Stimulated activated CD8-positive, alpha-beta memory T cell treated with anti-CD3 and anti-CD28 coated beads, Interleukin-12 subunit alpha, Interleukin-12 subunit beta, amount 100 ng/mL, for 4 hours (primary cell): ENCODE measurements around the gene ATP4B.
"Not testable (repeated sequence)": the region's sequence is repeated elsewhere in the genome, so short reads cannot be mapped to it uniquely, and the experiment has no call there.

Experiments used
- DNase-seq: peaks from one replicate; pipeline ENCODE4 v3.0.0-alpha.2; 2020; ENCODE audit warnings: low read depth

ATP4B gene

DNA sequence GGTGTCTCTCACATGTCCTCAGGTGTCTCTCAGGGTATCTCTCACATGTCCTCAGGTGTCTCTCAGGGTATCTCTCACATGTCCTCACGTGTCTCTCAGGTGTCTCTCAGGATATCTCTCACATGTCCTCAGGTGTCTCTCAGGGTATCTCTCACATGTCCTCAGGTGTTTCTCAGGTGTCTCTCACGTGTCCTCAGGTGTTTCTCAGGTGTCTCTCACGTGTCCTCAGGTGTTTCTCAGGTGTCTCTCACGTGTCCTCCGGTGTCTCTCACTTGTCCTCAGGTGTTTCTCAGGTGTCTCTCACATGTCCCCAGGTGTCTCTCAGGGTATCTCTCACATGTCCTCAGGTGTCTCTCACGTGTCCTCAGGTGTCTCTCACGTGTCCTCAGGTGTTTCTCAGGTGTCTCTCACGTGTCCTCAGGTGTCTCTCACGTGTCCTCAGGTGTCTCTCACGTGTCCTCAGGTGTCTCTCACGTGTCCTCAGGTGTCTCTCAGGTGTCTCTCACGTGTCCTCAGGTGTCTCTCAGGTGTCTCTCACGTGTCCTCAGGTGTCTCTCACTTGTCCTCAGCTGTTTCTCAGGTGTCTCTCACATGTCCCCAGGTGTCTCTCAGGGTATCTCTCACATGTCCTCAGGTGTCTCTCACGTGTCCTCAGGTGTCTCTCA is 33.2 kb downstream of the ATP4B start:
- not testable (repeated sequence) for DNase-seq

- DNase-seq: no peak
These were observed 33.8 kb downstream of the ATP4B start for GRCh38 chr13:113624235-113624587.

- no peak for DNase-seq
These were observed 34.3 kb downstream of the ATP4B start for GRCh38 chr13:113623491-113624234.

- no peak for DNase-seq
These were observed 35.1 kb downstream of the ATP4B start for GRCh38 chr13:113622791-113623490.

DNA sequence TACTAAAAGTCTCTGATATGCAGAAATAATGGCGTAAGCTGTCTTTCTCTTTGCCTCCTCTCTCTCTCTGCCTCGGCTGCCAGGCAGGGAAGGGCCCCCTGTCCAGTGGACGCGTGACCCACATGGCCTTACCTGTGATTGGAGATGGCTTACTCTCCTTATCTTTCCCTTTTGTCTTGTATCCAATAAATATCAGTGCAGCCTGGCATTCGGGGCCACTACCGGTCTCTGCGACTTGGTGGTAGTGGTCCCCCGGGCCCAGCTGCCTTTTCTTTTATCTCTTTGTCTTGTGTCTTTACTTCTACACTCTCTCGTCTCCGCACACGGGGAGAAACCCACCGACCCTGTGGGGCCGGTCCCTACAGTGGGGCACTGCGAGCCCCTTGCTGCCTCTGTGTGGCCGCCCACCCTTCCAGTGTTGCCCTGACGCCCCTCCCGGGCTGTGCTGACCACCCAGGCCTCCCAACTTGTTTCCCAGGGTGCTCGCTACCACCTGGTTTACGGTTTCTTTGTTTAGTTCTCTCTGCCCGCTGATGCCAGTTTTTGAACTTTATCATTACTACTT is 35.9 kb downstream of the ATP4B start:
- not testable (repeated sequence) for DNase-seq

- DNase-seq: not testable (repeated sequence)
These were observed 36.5 kb downstream of the ATP4B start for GRCh38 chr13:113621498-113621897.

DNA sequence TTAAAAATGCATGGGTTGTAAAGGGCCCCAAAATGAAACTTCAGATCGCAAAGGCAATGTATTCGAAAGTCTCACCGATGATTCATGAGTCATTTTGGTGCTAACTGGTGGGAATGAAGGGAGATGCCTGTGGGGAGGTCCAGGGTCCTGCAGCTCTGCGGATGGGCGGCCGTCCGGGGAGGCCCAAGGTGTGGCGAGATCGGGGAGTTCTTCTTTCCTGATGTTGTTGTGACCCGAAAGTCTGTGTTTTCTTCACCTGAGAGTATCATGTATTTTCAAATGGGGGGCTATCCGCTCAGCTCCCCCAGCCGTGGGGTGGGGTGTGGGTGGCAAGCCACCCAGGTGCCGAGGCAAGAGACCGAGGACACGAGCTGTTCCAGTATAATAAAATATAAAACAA is 37.0 kb downstream of the ATP4B start:
- DNase-seq: no peak

- no peak for DNase-seq
These were observed 37.8 kb downstream of the ATP4B start for GRCh38 chr13:113620036-113620796.

GRCh38 chr13:113618455-113618854 is 39.5 kb downstream of the ATP4B start:
- DNase-seq: no peak

DNA sequence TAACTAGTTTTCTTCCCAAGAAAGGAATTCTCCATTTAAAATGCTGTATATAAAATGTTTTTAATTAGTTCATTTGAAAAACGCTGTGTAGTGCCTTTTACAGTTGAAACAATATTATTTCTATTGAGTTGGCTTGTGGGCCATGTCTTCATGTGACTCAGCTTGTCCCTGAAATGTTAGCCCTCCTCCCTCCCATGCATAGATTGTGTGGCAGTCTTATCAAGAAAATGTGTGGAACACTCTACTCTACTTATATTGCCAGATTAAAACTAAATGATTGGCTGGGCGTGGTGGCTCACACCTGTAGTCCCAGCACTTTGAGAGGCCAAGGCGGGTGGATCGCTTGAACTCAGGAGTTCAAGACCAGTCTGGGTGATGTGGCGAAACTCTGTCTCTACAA is 40.0 kb downstream of the ATP4B start:
- no peak for DNase-seq

GRCh38 chr13:113616991-113617749 is 40.8 kb downstream of the ATP4B start:
- DNase-seq: no peak

- no peak for DNase-seq
These were observed 41.6 kb downstream of the ATP4B start for GRCh38 chr13:113616281-113616906.

DNA sequence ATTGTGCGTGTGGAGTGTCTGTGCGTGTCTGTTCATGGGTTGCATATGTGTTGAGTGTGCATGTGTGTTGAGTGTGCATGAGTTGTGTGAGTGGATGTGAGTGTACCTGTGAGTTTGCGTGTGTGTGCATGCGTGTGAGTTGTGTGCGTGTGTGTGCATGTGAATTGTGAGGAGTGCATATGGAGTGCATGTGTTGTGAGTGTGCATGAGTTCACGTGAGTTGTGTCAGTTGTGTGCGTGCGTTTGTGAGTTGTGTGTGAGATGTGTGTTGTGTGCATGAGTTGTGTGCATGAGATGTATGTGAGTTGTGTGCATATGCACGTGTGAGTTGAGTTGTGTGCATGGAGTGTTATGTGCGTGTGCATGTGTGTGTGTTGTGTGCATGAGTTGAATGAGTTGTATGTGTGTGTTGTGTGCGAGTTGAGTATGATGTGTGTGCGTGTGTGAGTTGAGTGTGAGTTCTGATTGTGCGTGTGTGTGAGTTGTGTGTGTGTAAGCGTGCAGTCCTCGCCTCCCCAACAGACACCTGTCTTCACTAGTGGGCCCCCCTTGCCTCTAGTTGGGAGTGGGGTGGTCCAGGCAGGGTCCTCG is 44.1 kb downstream of the ATP4B start:
- DNase-seq: no peak

GRCh38 chr13:113612607-113613006 is 45.4 kb downstream of the ATP4B start:
- no peak for DNase-seq

- no peak for DNase-seq
These were observed 46.0 kb downstream of the ATP4B start for GRCh38 chr13:113611996-113612395.

- DNase-seq: no peak
These were observed 47.7 kb downstream of the ATP4B start for GRCh38 chr13:113610266-113610665.

GRCh38 chr13:113609616-113610015 is 48.4 kb downstream of the ATP4B start:
- no peak for DNase-seq

GRCh38 chr13:113608967-113609533 is 48.9 kb downstream of the ATP4B start:
- DNase-seq: no peak

DNA sequence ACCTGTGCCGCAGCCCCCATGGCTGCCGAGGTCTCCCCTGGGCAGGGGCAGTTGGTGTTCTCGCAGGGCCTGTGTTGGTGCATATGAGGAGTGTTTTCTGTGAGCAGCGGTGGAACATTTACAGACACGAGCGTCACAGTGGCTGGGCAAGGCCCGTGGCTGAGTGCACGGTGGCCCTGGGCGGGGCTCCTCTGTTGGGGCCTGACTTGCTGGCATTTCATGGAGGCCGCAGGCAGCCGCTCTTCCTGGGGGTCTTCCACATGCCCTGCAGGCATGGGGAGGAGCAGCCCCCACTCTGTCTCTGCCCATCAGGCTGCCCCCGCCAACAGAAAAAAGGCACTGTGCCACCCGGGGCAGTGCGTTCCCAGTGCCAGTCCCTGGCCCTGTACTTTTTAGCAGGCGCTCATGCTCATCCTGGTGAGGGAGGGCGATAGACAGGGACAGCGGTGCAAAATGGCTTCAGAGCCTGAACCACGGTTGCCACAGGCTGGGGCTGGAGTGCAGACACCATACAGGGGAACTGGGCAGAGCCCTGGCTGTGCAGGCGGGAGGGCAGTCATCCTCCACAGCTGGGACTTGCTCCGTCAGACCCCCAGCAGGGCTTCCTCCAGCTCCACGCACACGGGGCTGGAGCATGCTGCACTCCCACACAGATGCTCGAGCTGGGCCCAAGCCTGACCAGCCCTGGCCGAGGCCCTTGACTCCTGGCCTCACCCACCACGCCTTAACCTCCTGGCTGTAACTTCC is 49.9 kb downstream of the ATP4B start:
- no peak for DNase-seq
